Vagina (tissue), 2 donors: Measurements from ENCODE around the gene EIF2S1. TPM values are rescaled to one million over a fixed set of nuclear protein-coding genes. Genes with fewer than 3 reads are reported as not detected.

Experiments used
- DNase-seq, 2 donors: peaks; one replicate each; pipeline ENCODE4 v3.0.0-alpha.2; 2017; ENCODE audit errors: extremely low spot score in 2 of 2
- H3K27ac ChIP-seq: fragments of 200-600 bp; sonication (generic); one replicate; pipeline ENCODE4 v1.5.1; 2019
- H3K27me3 ChIP-seq: fragments of 200-600 bp; sonication (generic); one replicate; pipeline ENCODE4 v1.5.1; 2019
- H3K36me3 ChIP-seq, 2 donors: fragments of 200-600 bp; sonication (generic); one replicate each; pipeline ENCODE4 v1.5.1; 2017 to 2019
- H3K4me1 ChIP-seq: fragments of 200-600 bp; sonication (generic); one replicate; pipeline ENCODE4 v1.5.1; 2019
- H3K4me3 ChIP-seq, 2 donors: fragments of 200-600 bp; sonication (generic); 1 replicate in 1 of 2; 2 replicates in 1 of 2; pipeline ENCODE4 v1.5.1; 2016 to 2019
- H3K9me3 ChIP-seq: fragments of 200-600 bp; sonication (generic); one replicate; pipeline ENCODE4 v1.5.1; 2019
- POLR2A ChIP-seq, 2 donors: fragments of 450-650 bp; IDR thresholded peaks; one replicate each; pipeline ENCODE4 v1.6.1; 2017; ENCODE audit warnings: antibody characterized with exemption in 2 of 2, mild to moderate bottlenecking in 2 of 2, moderate library complexity in 2 of 2
- POLR2AphosphoS5 ChIP-seq, 2 donors: sonication (generic); formaldehyde crosslinking; IDR thresholded peaks; one replicate each; pipeline ENCODE4 v1.9.0; 2017; ENCODE audit warnings: antibody characterized with exemption in 2 of 2, mild to moderate bottlenecking in 2 of 2, low read depth in 1 of 2; ENCODE audit not compliant: insufficient read depth in 1 of 2
- intact Hi-C: fragments of 100-400 bp; cut with DNase I; formaldehyde crosslinking; loops from one replicate; pipeline ENCODE4 v1.15.1; 2023
- total RNA-seq: library from RNA; depleted of rRNA; stranded (reverse); fragments of >200 nt; gene quantifications from one replicate; pipeline ENCODE4 v1.2.3, GENCODE V29; 2016
- TF ChIP-seq, protein P1 (sequence below), 3 experiments: fragments of 450-650 bp in 2 of 3; fragments of 200-600 bp in 1 of 3; sonication (generic) in 1 of 3; IDR thresholded peaks; one replicate each; pipeline ENCODE4 v1.5.1; 2017 to 2019; ENCODE audit warnings: antibody characterized with exemption in 3 of 3, mild to moderate bottlenecking in 2 of 3, moderate library complexity in 2 of 3

EIF2S1 gene
- total RNA-seq, 1 donor from 2014 or later, result 30.4 TPM

DNA sequence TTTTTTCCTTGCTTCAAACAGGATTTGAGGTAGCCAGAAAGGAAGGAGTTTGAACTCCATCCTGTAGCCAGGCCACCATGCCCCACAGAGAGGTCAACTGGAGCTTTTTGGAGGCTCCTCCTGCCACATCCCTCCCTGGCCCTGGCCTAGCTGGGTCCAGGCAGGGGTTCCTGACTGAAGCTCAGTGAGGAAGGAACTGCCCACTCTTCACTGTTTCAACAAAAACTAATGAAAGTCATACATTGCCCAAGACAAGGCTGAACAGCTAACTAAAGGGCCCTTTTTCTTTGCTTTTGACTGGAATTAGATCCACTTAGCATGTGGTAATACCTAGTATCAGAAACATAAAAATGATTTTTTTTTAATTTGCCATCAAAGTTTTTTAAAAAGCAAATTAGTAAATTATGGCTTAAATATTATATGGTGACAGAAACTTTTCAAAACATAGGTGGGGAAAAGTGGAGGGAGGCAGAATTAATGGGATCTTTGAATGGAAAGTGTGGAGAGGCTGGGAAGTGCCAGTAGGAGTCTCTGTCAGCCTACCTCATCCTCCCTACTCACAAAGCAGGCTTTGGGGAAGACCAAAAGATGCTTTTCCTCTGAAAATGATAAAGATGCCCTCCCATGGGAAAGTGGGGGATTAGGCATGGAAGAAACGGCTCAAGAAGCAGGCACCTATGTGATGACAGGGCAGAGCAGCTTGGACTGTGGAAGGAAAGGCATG, 29.8 kb downstream of the EIF2S1 start:
- intact Hi-C loops, result no loop called here
- Histone ChIP-seq H3K4me3 (no peak overlapping the region), H3K36me3 (peaks cover 0 to 3% of the 10 kb centered on the region in 2 donors), H3K27me3 (no peaks in the 10 kb centered on the region), H3K27ac (no peak overlapping the region), H3K9me3 (no peaks in the 10 kb centered on the region), H3K4me1 (no peaks in the 10 kb centered on the region)
- DNase-seq, result no peak
- TF ChIP-seq POLR2AphosphoS5 (IDR thresholded peaks at IDR 0.05; ENCODE audit: insufficient read depth in 1 of 2, low read depth in 1 of 2), result no peak
- no peak for TF ChIP-seq POLR2A (IDR thresholded peaks at IDR 0.05)
- TF ChIP-seq, protein P1, sequence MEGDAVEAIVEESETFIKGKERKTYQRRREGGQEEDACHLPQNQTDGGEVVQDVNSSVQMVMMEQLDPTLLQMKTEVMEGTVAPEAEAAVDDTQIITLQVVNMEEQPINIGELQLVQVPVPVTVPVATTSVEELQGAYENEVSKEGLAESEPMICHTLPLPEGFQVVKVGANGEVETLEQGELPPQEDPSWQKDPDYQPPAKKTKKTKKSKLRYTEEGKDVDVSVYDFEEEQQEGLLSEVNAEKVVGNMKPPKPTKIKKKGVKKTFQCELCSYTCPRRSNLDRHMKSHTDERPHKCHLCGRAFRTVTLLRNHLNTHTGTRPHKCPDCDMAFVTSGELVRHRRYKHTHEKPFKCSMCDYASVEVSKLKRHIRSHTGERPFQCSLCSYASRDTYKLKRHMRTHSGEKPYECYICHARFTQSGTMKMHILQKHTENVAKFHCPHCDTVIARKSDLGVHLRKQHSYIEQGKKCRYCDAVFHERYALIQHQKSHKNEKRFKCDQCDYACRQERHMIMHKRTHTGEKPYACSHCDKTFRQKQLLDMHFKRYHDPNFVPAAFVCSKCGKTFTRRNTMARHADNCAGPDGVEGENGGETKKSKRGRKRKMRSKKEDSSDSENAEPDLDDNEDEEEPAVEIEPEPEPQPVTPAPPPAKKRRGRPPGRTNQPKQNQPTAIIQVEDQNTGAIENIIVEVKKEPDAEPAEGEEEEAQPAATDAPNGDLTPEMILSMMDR (IDR thresholded peaks at IDR 0.05), result no peak

DNA sequence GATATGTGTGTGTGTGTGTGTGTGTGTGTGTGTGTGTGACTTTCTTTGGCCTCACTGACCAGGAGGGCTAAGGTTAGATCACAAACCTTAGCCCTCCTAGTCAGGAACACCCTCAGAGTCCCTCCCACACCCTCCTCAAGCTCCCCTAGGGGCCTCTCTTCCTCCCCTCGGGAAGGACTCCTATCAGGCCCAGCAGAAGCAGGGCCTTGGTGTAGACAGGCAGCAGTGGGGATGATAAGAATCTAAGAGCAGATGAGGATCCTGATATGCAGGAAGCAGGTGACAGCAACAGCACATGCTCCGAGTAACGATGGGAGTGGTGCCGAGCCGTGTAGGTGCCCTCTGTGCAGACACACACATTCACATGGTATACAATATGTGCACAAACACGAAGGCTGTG, 31.1 kb downstream of the EIF2S1 start:
- intact Hi-C loops, result no loop called here
- Histone ChIP-seq H3K27ac (no peak overlapping the region), H3K9me3 (no peaks in the 10 kb centered on the region), H3K27me3 (no peaks in the 10 kb centered on the region), H3K4me3 (no peak overlapping the region), H3K36me3 (no peaks in the 10 kb centered on the region), H3K4me1 (no peaks in the 10 kb centered on the region)
- TF ChIP-seq POLR2AphosphoS5 (IDR thresholded peaks at IDR 0.05; ENCODE audit: insufficient read depth in 1 of 2, low read depth in 1 of 2) (no peak), POLR2A (IDR thresholded peaks at IDR 0.05) (no peak)
- TF ChIP-seq, protein P1 (IDR thresholded peaks at IDR 0.05), result no peak
- DNase-seq, result no peak

DNA sequence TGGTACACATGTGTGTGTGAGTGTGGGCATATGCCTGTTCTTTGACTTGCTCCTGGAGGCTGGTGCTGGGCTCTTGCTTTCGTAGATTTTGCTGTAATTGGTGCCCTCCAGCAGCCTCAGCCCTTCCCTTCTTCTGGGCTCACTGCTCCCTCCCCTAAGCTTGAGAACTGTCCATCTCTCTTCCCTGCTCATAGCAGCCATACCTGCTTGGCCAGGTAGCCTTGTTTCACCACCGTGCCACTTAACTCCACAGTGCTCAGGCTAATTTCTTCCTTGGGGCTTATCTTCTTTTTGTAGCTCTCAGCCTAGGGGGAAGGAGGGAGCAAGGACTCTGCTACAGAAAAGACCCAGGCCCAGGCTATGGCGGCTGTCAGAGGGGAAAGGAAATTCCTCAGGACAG, 32.0 kb downstream of the EIF2S1 start:
- Histone ChIP-seq H3K4me3 (no peak overlapping the region), H3K27ac (no peak overlapping the region), H3K36me3 (no peaks in the 10 kb centered on the region), H3K9me3 (no peaks in the 10 kb centered on the region), H3K27me3 (no peaks in the 10 kb centered on the region), H3K4me1 (no peaks in the 10 kb centered on the region)
- DNase-seq, result no peak
- TF ChIP-seq, protein P1 (IDR thresholded peaks at IDR 0.05), result no peak
- no peak for TF ChIP-seq POLR2A (IDR thresholded peaks at IDR 0.05)
- TF ChIP-seq POLR2AphosphoS5 (IDR thresholded peaks at IDR 0.05; ENCODE audit: insufficient read depth in 1 of 2, low read depth in 1 of 2), result no peak
- intact Hi-C loops, result no loop called here

DNA sequence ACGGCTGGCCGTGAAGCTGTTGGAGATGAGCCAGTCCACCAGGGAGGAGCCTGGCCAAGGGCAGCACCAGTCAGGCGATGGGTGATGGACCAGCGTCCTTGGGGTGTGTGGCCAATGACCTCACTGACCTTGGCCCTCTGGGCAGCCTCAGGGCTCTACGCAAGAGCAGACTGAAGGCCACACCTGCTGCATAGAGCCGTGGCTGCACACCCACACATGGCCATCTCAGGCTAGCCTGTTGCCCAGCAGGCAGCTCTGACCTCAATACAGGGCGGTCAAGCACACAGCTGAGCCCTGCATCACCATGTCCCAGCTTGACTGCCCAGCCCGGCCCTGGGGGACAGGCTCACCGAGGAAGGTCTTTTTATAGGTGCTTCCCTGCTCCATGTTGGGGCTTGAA, 32.7 kb downstream of the EIF2S1 start:
- Histone ChIP-seq H3K9me3 (no peaks in the 10 kb centered on the region), H3K36me3 (no peaks in the 10 kb centered on the region), H3K4me3 (no peak overlapping the region), H3K27me3 (no peaks in the 10 kb centered on the region), H3K4me1 (no peaks in the 10 kb centered on the region), H3K27ac (no peak overlapping the region)
- no peak for DNase-seq
- intact Hi-C loops, result no loop called here
- TF ChIP-seq, protein P1 (IDR thresholded peaks at IDR 0.05), result no peak
- TF ChIP-seq POLR2A (IDR thresholded peaks at IDR 0.05), result no peak
- TF ChIP-seq POLR2AphosphoS5 (IDR thresholded peaks at IDR 0.05; ENCODE audit: insufficient read depth in 1 of 2, low read depth in 1 of 2), result no peak

DNA sequence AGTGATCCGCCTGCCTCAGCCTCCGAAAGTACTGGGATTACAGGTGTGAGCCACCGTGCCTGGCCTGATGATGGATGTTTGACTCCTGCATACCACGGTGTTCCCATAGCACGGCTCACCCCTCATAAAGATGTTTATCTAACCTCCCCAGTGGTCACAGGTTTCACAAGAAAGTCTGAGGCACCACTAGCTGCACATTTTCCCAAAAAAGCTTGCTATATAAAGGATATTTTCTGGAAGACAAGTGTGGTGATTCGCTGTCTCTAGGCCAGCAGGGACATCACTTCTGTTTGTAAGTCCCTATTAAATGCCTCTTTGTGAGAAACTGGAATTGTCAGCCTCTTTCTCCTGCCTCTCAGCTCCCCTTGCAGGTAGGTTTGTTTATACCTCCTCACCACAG, 33.6 kb downstream of the EIF2S1 start:
- Histone ChIP-seq H3K36me3 (no peaks in the 10 kb centered on the region), H3K4me1 (no peaks in the 10 kb centered on the region), H3K27ac (no peak overlapping the region), H3K27me3 (no peaks in the 10 kb centered on the region), H3K9me3 (no peaks in the 10 kb centered on the region), H3K4me3 (no peak overlapping the region)
- DNase-seq, result no peak
- TF ChIP-seq POLR2AphosphoS5 (IDR thresholded peaks at IDR 0.05; ENCODE audit: insufficient read depth in 1 of 2, low read depth in 1 of 2) (no peak), POLR2A (IDR thresholded peaks at IDR 0.05) (no peak)
- TF ChIP-seq, protein P1 (IDR thresholded peaks at IDR 0.05), result no peak
- intact Hi-C loops, result no loop called here
